Measurements from ENCODE around the gene ALDH8A1.

ALDH8A1 gene

DNA sequence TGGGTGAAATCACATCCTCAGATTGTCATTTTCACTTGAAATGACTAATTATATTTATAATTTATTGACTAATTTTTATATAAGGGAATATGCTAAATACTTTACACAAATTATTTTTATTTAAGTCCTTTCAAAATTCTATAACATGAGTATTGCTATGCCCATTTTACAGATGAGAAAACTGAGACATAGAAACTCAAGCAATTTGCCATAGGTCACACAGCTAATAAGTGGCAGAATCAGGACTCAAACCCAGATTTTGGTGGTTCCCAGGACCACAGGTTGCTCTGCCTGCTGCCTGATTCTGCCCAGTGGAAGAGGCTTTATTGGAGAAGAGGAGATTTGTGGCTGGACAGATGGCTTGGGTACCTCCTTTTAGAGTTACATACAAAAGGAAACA lies 4.9 kb downstream of the ALDH8A1 start:
- no peak for TF ChIP-seq CTCF (IDR thresholded peaks at IDR 0.05; ENCODE audit: control extremely low read depth, extremely low read depth, low read depth, missing control alignments)
- ChIA-PET CTCF (interaction anchor here (1.0 to 6.9 kb wide), 4 partner anchors 11 to 833 kb away, joined by 3 to 50 read pairs (median 5); no protein-coding TSS in a partner anchor), POLR2A (no interaction called here)
- no peak for DNase-seq (ENCODE audit: extremely low spot score)

GRCh38 chr6:134943522-134944111 lies 6.3 kb downstream of the ALDH8A1 start:
- ChIA-PET POLR2A (no interaction called here), CTCF (interaction anchor here (0.9 to 6.9 kb wide), 3 partner anchors 27 to 789 kb away, joined by 3 to 50 read pairs (median 3); no protein-coding TSS in a partner anchor)
- TF ChIP-seq CTCF (IDR thresholded peaks at IDR 0.05; ENCODE audit: control extremely low read depth, extremely low read depth, low read depth, missing control alignments) = no peak
- no peak for DNase-seq (ENCODE audit: extremely low spot score)

- POLR2A ChIA-PET = no interaction called here
- no peak for TF ChIP-seq CTCF (IDR thresholded peaks at IDR 0.05; ENCODE audit: control extremely low read depth, extremely low read depth, low read depth, missing control alignments)
- CTCF ChIA-PET = interaction anchor here (1.1 to 6.9 kb wide), 10 partner anchors 13 to 828 kb away, joined by 3 to 50 read pairs (median 17); no protein-coding TSS in a partner anchor
- DNase-seq (ENCODE audit: extremely low spot score) = peak; percentile 50
Observed at GRCh38 chr6:134938896-134939295, 11.0 kb downstream of the ALDH8A1 start.

- DNase-seq (ENCODE audit: extremely low spot score) = no peak
- CTCF ChIA-PET = no interaction called here
- POLR2A ChIA-PET = no interaction called here
- no peak for TF ChIP-seq CTCF (IDR thresholded peaks at IDR 0.05; ENCODE audit: control extremely low read depth, extremely low read depth, low read depth, missing control alignments)
Observed at GRCh38 chr6:134937426-134937825, 12.5 kb downstream of the ALDH8A1 start.

DNA sequence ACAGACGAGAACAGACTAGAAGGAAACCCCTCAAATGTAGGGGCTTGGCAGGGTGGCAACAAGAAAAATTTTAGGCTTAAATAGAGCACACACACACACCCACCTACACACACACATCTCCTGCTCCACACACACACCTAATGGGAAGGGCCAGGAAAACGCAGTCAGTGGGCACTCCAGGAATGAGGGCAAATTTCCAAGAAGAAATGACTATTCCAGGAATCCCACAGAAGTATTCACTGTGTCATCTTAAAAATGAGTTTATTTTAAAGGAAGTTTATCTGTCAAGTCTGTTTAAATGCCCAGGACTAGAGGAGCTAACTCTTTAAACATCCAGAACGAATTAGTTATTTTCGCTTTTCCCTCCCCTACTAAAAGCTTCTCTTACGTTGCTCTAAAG lies 13.0 kb downstream of the ALDH8A1 start:
- POLR2A ChIA-PET = no interaction called here
- CTCF ChIA-PET = no interaction called here
- no peak for TF ChIP-seq CTCF (IDR thresholded peaks at IDR 0.05; ENCODE audit: control extremely low read depth, extremely low read depth, low read depth, missing control alignments)
- DNase-seq (ENCODE audit: extremely low spot score) = no peak

DNA sequence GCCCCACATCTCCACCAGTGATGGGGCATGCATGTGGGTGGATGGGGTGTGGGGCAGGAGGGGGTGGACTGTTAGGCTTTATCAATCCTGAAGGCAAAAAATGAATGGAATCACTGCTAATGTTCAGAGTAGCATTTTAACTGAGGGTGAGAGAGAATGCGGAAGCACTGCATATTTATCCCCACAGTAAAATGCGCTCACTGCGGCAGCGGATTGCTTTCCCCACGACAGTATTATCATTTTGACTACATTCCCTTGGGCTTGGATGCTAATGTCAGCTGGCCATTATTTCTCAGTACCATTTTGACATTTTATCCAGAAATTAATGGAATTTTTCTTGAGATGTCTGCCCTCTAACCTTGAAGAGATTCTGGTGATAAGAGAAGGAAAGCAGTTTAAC lies 13.4 kb downstream of the ALDH8A1 start:
- no peak for TF ChIP-seq CTCF (IDR thresholded peaks at IDR 0.05; ENCODE audit: control extremely low read depth, extremely low read depth, low read depth, missing control alignments)
- POLR2A ChIA-PET = no interaction called here
- DNase-seq (ENCODE audit: extremely low spot score) = no peak
- CTCF ChIA-PET = no interaction called here
